ENCODE data around the gene TACC3.
A peak's percentile ranks its signal among the peaks of the same experiment; 100 is the strongest.

TACC3 gene

GRCh38 chr4:1763550-1764080 is 42.3 kb downstream of the TACC3 start:
- no peak for DNase-seq (ENCODE audit: low spot score in 2 of 2)
- no peak for ATAC-seq (replicated peaks; ENCODE audit: extremely low read depth, poor library complexity, severe bottlenecking)
- H3K9me3 Mint-ChIP-seq, result no peaks in the 10 kb centered on the region
- H3K27ac Mint-ChIP-seq (ENCODE audit: low read depth), result no peak overlapping the region
- no peaks in the 10 kb centered on the region for H3K4me1 Mint-ChIP-seq
- H3K4me3 Mint-ChIP-seq, result no peak overlapping the region
- peaks cover 32% of the 10 kb centered on the region for H3K27me3 Mint-ChIP-seq
- H3K36me3 Mint-ChIP-seq (ENCODE audit: insufficient read depth), result no peaks in the 10 kb centered on the region

DNA sequence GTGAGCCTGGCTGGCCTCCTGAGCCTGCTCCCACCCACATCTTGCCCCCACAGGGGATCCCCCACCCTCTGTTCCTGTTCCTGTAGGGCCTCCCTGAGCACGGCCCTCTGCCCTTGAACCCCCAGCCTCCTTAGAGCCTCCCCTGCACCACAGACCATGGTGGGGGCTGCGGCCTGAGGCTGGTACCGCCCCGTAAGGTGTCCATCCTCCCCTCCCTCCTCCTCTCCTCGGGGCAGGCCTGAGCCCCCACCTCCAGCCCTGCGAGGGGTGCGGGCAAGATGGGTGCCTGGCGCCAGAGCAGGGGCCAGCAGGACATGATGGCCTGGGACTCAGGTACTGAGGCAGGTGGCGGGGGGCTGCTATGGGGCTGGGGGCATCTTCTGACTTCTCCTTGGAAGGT is 43.3 kb downstream of the TACC3 start:
- peaks cover 43% of the 10 kb centered on the region for H3K27me3 Mint-ChIP-seq
- no peaks in the 10 kb centered on the region for H3K36me3 Mint-ChIP-seq (ENCODE audit: insufficient read depth)
- no peaks in the 10 kb centered on the region for H3K4me1 Mint-ChIP-seq
- no peak for DNase-seq (ENCODE audit: low spot score in 2 of 2)
- H3K27ac Mint-ChIP-seq (ENCODE audit: low read depth), result no peak overlapping the region
- no peaks in the 10 kb centered on the region for H3K9me3 Mint-ChIP-seq
- no peak overlapping the region for H3K4me3 Mint-ChIP-seq
- ATAC-seq (replicated peaks; ENCODE audit: extremely low read depth, poor library complexity, severe bottlenecking), result no peak

GRCh38 chr4:1765409-1766072 is 44.2 kb downstream of the TACC3 start:
- H3K4me1 Mint-ChIP-seq, result no peaks in the 10 kb centered on the region
- no peak overlapping the region for H3K4me3 Mint-ChIP-seq
- no peak for DNase-seq (ENCODE audit: low spot score in 2 of 2)
- H3K36me3 Mint-ChIP-seq (ENCODE audit: insufficient read depth), result no peaks in the 10 kb centered on the region
- peaks cover 43% of the 10 kb centered on the region for H3K27me3 Mint-ChIP-seq
- no peaks in the 10 kb centered on the region for H3K9me3 Mint-ChIP-seq
- H3K27ac Mint-ChIP-seq (ENCODE audit: low read depth), result no peak overlapping the region
- no peak for ATAC-seq (replicated peaks; ENCODE audit: extremely low read depth, poor library complexity, severe bottlenecking)

GRCh38 chr4:1766106-1767060 is 45.1 kb downstream of the TACC3 start:
- Mint-ChIP-seq H3K4me3 (no peak overlapping the region), H3K27ac (ENCODE audit: low read depth) (no peak overlapping the region), H3K36me3 (ENCODE audit: insufficient read depth) (no peaks in the 10 kb centered on the region), H3K4me1 (no peaks in the 10 kb centered on the region), H3K9me3 (no peaks in the 10 kb centered on the region), H3K27me3 (peaks cover 43% of the 10 kb centered on the region)
- DNase-seq (ENCODE audit: low spot score in 2 of 2) (no peak), ATAC-seq (replicated peaks; ENCODE audit: extremely low read depth, poor library complexity, severe bottlenecking) (no peak)

- H3K4me3 Mint-ChIP-seq, result peak overlapping the region; percentile 70
- no peak for ATAC-seq (replicated peaks; ENCODE audit: extremely low read depth, poor library complexity, severe bottlenecking)
- no peaks in the 10 kb centered on the region for H3K4me1 Mint-ChIP-seq
- DNase-seq (ENCODE audit: low spot score in 2 of 2), result no peak
- peaks cover 43% of the 10 kb centered on the region for H3K27me3 Mint-ChIP-seq
- H3K27ac Mint-ChIP-seq (ENCODE audit: low read depth), result no peak overlapping the region
- H3K9me3 Mint-ChIP-seq, result no peaks in the 10 kb centered on the region
- H3K36me3 Mint-ChIP-seq (ENCODE audit: insufficient read depth), result no peaks in the 10 kb centered on the region
Observed at GRCh38 chr4:1767061-1767769, 45.9 kb downstream of the TACC3 start.

GRCh38 chr4:1767770-1768366 is 46.5 kb downstream of the TACC3 start:
- no peaks in the 10 kb centered on the region for H3K36me3 Mint-ChIP-seq (ENCODE audit: insufficient read depth)
- ATAC-seq (replicated peaks; ENCODE audit: extremely low read depth, poor library complexity, severe bottlenecking) (no peak), DNase-seq (ENCODE audit: low spot score in 2 of 2) (no peak)
- no peaks in the 10 kb centered on the region for H3K9me3 Mint-ChIP-seq
- H3K4me1 Mint-ChIP-seq, result no peaks in the 10 kb centered on the region
- H3K27ac Mint-ChIP-seq (ENCODE audit: low read depth), result no peak overlapping the region
- H3K27me3 Mint-ChIP-seq, result peaks cover 43% of the 10 kb centered on the region
- H3K4me3 Mint-ChIP-seq, result peak overlapping the region; percentile 70

GRCh38 chr4:1768367-1769034 is 47.2 kb downstream of the TACC3 start:
- no peaks in the 10 kb centered on the region for H3K4me1 Mint-ChIP-seq

DNA sequence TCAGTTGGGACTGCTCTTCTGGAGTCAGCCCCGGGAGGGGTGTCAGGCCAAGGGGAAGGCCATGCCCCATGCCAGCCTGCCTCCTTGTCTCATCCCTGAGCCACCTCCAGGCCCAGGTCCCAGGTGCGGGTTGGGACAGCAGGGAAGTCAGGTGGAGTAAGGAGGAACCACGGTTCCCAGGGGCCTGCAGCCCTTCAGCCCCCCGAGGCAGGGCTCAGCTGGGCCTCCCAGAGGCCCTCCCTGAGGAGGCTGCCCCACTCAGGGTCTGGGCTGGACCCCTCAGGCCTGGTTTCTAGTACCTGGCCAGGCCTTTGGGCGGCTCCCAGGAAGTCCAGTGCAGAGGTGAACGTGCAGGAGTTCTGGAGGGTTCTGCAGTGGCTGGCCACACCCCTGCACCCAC is 48.4 kb downstream of the TACC3 start:
- Mint-ChIP-seq H3K36me3 (ENCODE audit: insufficient read depth) (no peaks in the 10 kb centered on the region), H3K4me1 (no peaks in the 10 kb centered on the region), H3K27me3 (peaks cover 40% of the 10 kb centered on the region), H3K9me3 (no peaks in the 10 kb centered on the region), H3K4me3 (no peak overlapping the region), H3K27ac (ENCODE audit: low read depth) (no peak overlapping the region)
- DNase-seq (ENCODE audit: low spot score in 2 of 2), result no peak
- ATAC-seq (replicated peaks; ENCODE audit: extremely low read depth, poor library complexity, severe bottlenecking), result no peak

More at GRCh38 chr4:1768367-1769034, 47.2 kb downstream of the TACC3 start:
- DNase-seq (ENCODE audit: low spot score in 2 of 2) (no peak), ATAC-seq (replicated peaks; ENCODE audit: extremely low read depth, poor library complexity, severe bottlenecking) (no peak)
- Mint-ChIP-seq H3K9me3 (no peaks in the 10 kb centered on the region), H3K36me3 (ENCODE audit: insufficient read depth) (no peaks in the 10 kb centered on the region), H3K27me3 (peaks cover 43% of the 10 kb centered on the region), H3K4me3 (peak overlapping the region; percentile 70), H3K27ac (ENCODE audit: low read depth) (no peak overlapping the region)

GRCh38 chr4:1770245-1770644 is 48.9 kb downstream of the TACC3 start:
- Mint-ChIP-seq H3K4me1 (no peaks in the 10 kb centered on the region), H3K9me3 (no peaks in the 10 kb centered on the region), H3K27ac (ENCODE audit: low read depth) (no peak overlapping the region), H3K27me3 (peaks cover 34% of the 10 kb centered on the region), H3K4me3 (no peak overlapping the region), H3K36me3 (ENCODE audit: insufficient read depth) (no peaks in the 10 kb centered on the region)
- ATAC-seq (replicated peaks; ENCODE audit: extremely low read depth, poor library complexity, severe bottlenecking), result no peak
- DNase-seq (ENCODE audit: low spot score in 2 of 2), result no peak

DNA sequence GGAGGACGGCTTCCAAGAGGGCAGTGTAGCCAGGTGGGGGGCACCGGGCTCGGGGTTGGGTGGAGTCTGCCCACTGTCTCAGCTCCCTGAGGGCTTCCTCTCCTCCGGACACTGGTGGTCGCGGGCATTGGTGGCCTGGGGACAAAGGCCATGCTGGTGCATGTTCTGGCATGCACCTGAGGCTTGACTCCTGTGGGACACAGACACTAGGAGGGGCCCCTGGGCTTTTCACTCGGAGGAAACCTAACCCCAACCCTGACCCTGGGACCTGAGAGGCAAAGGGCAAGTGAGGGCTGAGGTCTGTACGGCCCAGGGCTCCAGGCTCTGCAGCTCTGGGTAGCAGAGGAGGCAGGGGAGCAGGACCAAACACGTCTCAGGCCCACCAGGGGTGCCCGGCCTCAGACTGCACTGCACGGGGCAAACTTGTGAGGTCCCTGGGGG is 49.5 kb downstream of the TACC3 start:
- ATAC-seq (replicated peaks; ENCODE audit: extremely low read depth, poor library complexity, severe bottlenecking) (no peak), DNase-seq (ENCODE audit: low spot score in 2 of 2) (no peak)
- Mint-ChIP-seq H3K4me1 (no peaks in the 10 kb centered on the region), H3K36me3 (ENCODE audit: insufficient read depth) (no peaks in the 10 kb centered on the region), H3K4me3 (no peak overlapping the region), H3K9me3 (no peaks in the 10 kb centered on the region), H3K27ac (ENCODE audit: low read depth) (no peak overlapping the region), H3K27me3 (peaks cover 28% of the 10 kb centered on the region)

GRCh38 chr4:1771555-1772305 is 50.4 kb downstream of the TACC3 start:
- H3K4me1 Mint-ChIP-seq, result no peaks in the 10 kb centered on the region

More at GRCh38 chr4:1771555-1772305, 50.4 kb downstream of the TACC3 start:
- Mint-ChIP-seq H3K27me3 (peaks cover 28% of the 10 kb centered on the region), H3K9me3 (no peaks in the 10 kb centered on the region), H3K4me3 (no peak overlapping the region), H3K27ac (ENCODE audit: low read depth) (no peak overlapping the region), H3K36me3 (ENCODE audit: insufficient read depth) (no peaks in the 10 kb centered on the region)
- ATAC-seq (replicated peaks; ENCODE audit: extremely low read depth, poor library complexity, severe bottlenecking) (peak; percentile 12), DNase-seq (ENCODE audit: low spot score in 2 of 2) (no peak)

All from central memory CD8-positive, alpha-beta T cell (primary cell).